DOHH2 (cell line): ENCODE measurements around the gene SPECC1L.
"Not testable (repeated sequence)": the region's sequence is repeated elsewhere in the genome, so short reads cannot be mapped to it uniquely, and the experiment has no call there.

Source experiments
- H3F3A ChIP-seq: fragments of 200-600 bp; sonication (generic), shearing (Covaris generic); 2 replicates; pipeline ENCODE4 v1.6.0; 2016; ENCODE audit warnings: antibody characterized with exemption, mild to moderate bottlenecking; ENCODE audit not compliant: control insufficient read depth, insufficient read depth
- H3K27ac ChIP-seq: fragments of 200-600 bp; sonication (generic); 2 replicates; pipeline ENCODE4 v1.5.1; 2014; ENCODE audit warnings: low read depth, mild to moderate bottlenecking, low read length, moderate library complexity
- H3K27me3 ChIP-seq: fragments of 200-600 bp; sonication (generic); 2 replicates; pipeline ENCODE4 v1.6.1; 2014; ENCODE audit warnings: mild to moderate bottlenecking, low read length, mixed read lengths; ENCODE audit not compliant: control insufficient read depth
- H3K36me3 ChIP-seq: fragments of 200-600 bp; sonication (generic); 2 replicates; pipeline ENCODE4 v1.6.1; 2014; ENCODE audit warnings: mild to moderate bottlenecking, low read length, moderate library complexity, mixed read lengths; ENCODE audit not compliant: control insufficient read depth
- H3K4me1 ChIP-seq: fragments of 200-600 bp; sonication (generic); 2 replicates; pipeline ENCODE4 v1.6.1; 2014; ENCODE audit warnings: mild to moderate bottlenecking, low read length, mixed read lengths; ENCODE audit not compliant: control insufficient read depth
- H3K4me2 ChIP-seq: fragments of 200-600 bp; sonication (generic); 2 replicates; pipeline ENCODE4 v1.6.0; 2014; ENCODE audit warnings: mild to moderate bottlenecking, low read length, moderate library complexity
- H3K4me3 ChIP-seq: fragments of 200-600 bp; sonication (generic); 2 replicates; pipeline ENCODE4 v1.5.1; 2014; ENCODE audit warnings: mild to moderate bottlenecking, low read length, mixed read lengths
- H3K79me2 ChIP-seq: fragments of 200-600 bp; sonication (generic); 2 replicates; pipeline ENCODE4 v1.6.1; 2014; ENCODE audit warnings: mild to moderate bottlenecking, low read length, mixed read lengths; ENCODE audit not compliant: control insufficient read depth
- H3K9me2 ChIP-seq: fragments of 200-600 bp; sonication (generic); replicated peaks from 2 replicates; pipeline ENCODE4 v1.6.1; 2014; ENCODE audit warnings: mild to moderate bottlenecking, low read length, mixed read lengths; ENCODE audit not compliant: control insufficient read depth
- H3K9me3 ChIP-seq: fragments of 200-600 bp; sonication (generic); 2 replicates; pipeline ENCODE4 v1.6.1; 2014; ENCODE audit warnings: antibody characterized with exemption, low read length, mixed read lengths; ENCODE audit not compliant: control insufficient read depth, insufficient read depth
- H4K20me1 ChIP-seq: fragments of 200-600 bp; sonication (generic); 2 replicates; pipeline ENCODE4 v1.6.0; 2014; ENCODE audit warnings: low read depth, mild to moderate bottlenecking, antibody characterized with exemption, low read length, moderate library complexity; ENCODE audit not compliant: control insufficient read depth, insufficient read depth
- EZH2phosphoT487 ChIP-seq: fragments of 200-600 bp; sonication (generic); IDR thresholded peaks from 2 replicates; pipeline ENCODE4 v1.6.1; 2017; ENCODE audit warnings: borderline replicate concordance, mild to moderate bottlenecking, antibody characterized with exemption, low read length, moderate library complexity, mixed read lengths
- TF ChIP-seq, protein P1 (sequence below): fragments of 200-600 bp; sonication (generic); IDR thresholded peaks from one replicate; pipeline ENCODE4 v1.5.1; 2014; ENCODE audit warnings: antibody characterized with exemption, mild to moderate bottlenecking, low read depth, low read length; ENCODE audit not compliant: poor library complexity, severe bottlenecking

Gene SPECC1L

DNA sequence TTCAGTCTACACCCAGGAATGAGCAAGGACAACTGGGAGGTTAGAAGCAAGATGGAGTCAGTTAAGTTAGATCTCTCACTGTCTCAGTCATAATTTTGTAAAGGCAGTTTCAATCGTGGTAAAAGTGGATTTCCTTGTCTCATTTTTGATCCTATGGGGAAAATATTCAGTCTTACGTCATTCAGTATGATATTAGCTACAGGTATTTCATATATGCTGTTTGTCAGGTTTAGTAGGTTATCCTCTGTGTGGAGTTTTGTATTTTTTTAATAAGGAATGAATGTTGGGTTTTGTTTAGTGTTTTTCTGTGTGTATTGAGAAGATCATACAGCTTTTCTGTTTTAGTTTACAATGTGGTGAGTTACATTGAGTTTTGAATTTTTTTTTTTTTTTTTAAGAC is 11.8 kb downstream of the SPECC1L start:
- H3F3A ChIP-seq: no peaks in the 10 kb centered on the region

DNA sequence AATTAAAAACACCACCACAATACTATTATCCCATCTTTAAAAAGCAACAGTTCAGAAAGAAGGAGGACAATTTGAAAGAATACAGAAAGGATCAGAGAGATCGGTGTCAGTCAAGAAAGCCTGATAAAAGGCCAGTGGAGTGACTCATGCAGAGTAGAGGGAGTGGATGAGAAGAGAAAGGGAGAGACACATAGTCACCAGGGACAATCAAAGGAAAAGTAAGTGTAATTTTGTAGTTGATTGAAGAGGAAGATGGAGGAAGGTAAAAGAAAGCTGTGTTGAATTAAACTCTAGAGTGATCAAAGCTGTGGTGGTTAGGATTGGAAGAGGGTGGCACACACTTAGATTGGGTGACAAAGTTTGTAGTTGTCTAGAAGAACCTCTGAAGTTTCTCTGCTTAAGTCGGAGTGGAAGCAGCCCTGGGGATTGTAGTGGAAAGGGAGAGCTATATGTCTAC is 14.1 kb downstream of the SPECC1L start:
- Histone ChIP-seq H4K20me1 (peaks cover 17% of the 10 kb centered on the region; the same call in 1 of the 2 replicates), H3K9me2 (no peaks in the 10 kb centered on the region), H3K36me3 (peaks cover 30% of the 10 kb centered on the region), H3K4me1 (peaks cover 16% of the 10 kb centered on the region), H3K9me3 (no peaks in the 10 kb centered on the region), H3K4me2 (no peak overlapping the region), H3K79me2 (peaks cover 92% of the 10 kb centered on the region), H3F3A (no peaks in the 10 kb centered on the region), H3K27ac (no peak overlapping the region), H3K4me3 (no peak overlapping the region), H3K27me3 (no peaks in the 10 kb centered on the region)
- no peak for TF ChIP-seq EZH2phosphoT487
- TF ChIP-seq, protein P1, sequence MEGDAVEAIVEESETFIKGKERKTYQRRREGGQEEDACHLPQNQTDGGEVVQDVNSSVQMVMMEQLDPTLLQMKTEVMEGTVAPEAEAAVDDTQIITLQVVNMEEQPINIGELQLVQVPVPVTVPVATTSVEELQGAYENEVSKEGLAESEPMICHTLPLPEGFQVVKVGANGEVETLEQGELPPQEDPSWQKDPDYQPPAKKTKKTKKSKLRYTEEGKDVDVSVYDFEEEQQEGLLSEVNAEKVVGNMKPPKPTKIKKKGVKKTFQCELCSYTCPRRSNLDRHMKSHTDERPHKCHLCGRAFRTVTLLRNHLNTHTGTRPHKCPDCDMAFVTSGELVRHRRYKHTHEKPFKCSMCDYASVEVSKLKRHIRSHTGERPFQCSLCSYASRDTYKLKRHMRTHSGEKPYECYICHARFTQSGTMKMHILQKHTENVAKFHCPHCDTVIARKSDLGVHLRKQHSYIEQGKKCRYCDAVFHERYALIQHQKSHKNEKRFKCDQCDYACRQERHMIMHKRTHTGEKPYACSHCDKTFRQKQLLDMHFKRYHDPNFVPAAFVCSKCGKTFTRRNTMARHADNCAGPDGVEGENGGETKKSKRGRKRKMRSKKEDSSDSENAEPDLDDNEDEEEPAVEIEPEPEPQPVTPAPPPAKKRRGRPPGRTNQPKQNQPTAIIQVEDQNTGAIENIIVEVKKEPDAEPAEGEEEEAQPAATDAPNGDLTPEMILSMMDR: no peak

More for the DNA sequence above, 11.8 kb downstream of the SPECC1L start:
- no peaks in the 10 kb centered on the region for H3K27me3 ChIP-seq
- no peak overlapping the region for H3K4me2 ChIP-seq
- H4K20me1 ChIP-seq: peaks cover 16% of the 10 kb centered on the region; the same call in 1 of the 2 replicates
- peaks cover 88% of the 10 kb centered on the region for H3K79me2 ChIP-seq
- no peak overlapping the region for H3K27ac ChIP-seq
- TF ChIP-seq EZH2phosphoT487: no peak
- TF ChIP-seq, protein P1: no peak
- no peaks in the 10 kb centered on the region for H3K9me3 ChIP-seq
- no peaks in the 10 kb centered on the region for H3K9me2 ChIP-seq
- peaks cover 12% of the 10 kb centered on the region for H3K4me1 ChIP-seq
- no peak overlapping the region for H3K4me3 ChIP-seq
- H3K36me3 ChIP-seq: peaks cover 33% of the 10 kb centered on the region

DNA sequence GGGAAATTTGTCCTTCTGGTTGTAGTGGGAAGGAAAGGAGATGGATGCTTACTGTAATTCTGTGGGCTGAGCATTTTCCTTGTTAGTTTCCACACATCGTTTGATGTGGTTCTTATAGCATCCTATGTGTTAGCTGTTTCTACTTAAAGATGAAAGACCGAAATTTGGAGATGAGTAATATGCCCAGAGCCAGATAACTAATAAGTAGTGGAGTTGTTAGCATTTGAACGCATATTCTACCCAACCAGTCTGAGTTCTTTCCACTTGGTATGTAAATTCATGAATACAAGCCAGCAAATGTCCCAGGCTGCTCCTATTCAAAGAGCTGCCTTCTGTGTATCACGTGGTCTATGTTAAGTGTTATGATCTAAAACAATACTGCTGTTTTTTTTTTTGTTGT is 14.6 kb downstream of the SPECC1L start:
- Histone ChIP-seq H3K4me3 (no peak overlapping the region), H3K9me2 (no peaks in the 10 kb centered on the region), H4K20me1 (peaks cover 21% of the 10 kb centered on the region; the same call in 1 of the 2 replicates), H3K9me3 (no peaks in the 10 kb centered on the region), H3K27me3 (no peaks in the 10 kb centered on the region), H3K79me2 (peaks cover 95% of the 10 kb centered on the region), H3K4me1 (peaks cover 21% of the 10 kb centered on the region), H3K27ac (no peak overlapping the region), H3K36me3 (peaks cover 34% of the 10 kb centered on the region), H3F3A (no peaks in the 10 kb centered on the region), H3K4me2 (no peak overlapping the region)
- TF ChIP-seq, protein P1: no peak
- TF ChIP-seq EZH2phosphoT487: no peak

DNA sequence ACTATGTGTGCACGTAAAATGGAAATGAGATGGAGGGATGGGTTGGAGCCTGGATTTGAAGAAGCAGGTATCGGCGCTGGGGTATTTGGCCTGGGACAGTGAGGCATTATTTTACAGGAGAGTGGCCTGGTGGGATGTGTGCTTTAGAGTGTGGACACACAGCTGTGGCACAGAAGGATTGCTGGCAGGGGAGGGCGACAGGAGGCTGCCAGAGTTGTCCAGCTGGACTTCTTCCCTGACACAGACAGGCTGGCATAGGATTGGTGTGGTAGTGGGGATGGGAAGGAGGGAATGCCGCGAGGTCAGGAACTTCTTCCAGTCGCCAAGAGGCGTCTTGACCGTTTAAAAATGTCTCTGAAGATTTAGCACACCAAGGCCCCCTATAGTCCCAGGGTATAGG is 16.6 kb downstream of the SPECC1L start:
- peaks cover 20% of the 10 kb centered on the region for H3K4me1 ChIP-seq
- peaks cover 28% of the 10 kb centered on the region for H3K36me3 ChIP-seq
- not testable (repeated sequence) for H3K27me3 ChIP-seq, H3K9me3 ChIP-seq, H3K9me2 ChIP-seq, H3K4me3 ChIP-seq, H3K27ac ChIP-seq, H3K4me2 ChIP-seq, H3F3A ChIP-seq
- peaks cover 24% of the 10 kb centered on the region; the same call in 1 of the 2 replicates for H4K20me1 ChIP-seq
- H3K79me2 ChIP-seq: peaks cover 96% of the 10 kb centered on the region

DNA sequence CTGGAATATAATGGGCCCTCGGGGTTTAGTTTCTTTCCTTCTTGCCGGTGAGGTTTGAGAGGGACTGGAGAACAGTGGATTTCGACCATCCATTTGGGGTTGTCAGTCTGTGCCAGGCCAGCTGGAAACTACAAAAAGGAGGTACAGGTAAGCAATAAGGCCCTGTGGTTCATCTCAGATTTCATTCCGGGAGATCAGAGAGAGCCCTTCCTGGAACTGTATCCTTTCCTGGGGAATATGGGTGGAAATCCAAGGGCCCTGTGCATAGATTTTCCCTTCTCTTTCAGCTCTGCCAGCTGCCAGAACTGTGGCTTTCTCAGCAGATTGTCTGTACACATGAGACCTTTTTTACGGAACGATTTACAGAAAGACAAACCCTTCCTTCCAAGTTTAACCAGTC is 17.2 kb downstream of the SPECC1L start:
- not testable (repeated sequence) for H3K9me3 ChIP-seq, H3K9me2 ChIP-seq, H3K4me2 ChIP-seq, H3K4me3 ChIP-seq, H3F3A ChIP-seq, H3K27ac ChIP-seq, H3K27me3 ChIP-seq
- Histone ChIP-seq H3K4me1 (peaks cover 20% of the 10 kb centered on the region), H4K20me1 (peaks cover 24% of the 10 kb centered on the region; the same call in 1 of the 2 replicates), H3K36me3 (peaks cover 28% of the 10 kb centered on the region), H3K79me2 (peaks cover 96% of the 10 kb centered on the region)
